AG10803 (cell line): Measurements from ENCODE around the gene KRTAP20-3.

Experiments
- DNase-seq: peaks from one replicate; pipeline ENCODE4 v3.0.0; 2010; ENCODE audit warnings: low read depth
- H3K4me3 ChIP-seq: 2 replicates; pipeline ENCODE4 v1.5.1; 2011; ENCODE audit warnings: mild to moderate bottlenecking, low read length, control low read depth
- CTCF ChIP-seq: conservative IDR thresholded peaks from 2 replicates; pipeline ENCODE4 v1.5.1; 2011; ENCODE audit warnings: mild to moderate bottlenecking, low read length, control low read depth, inconsistent platforms

The KRTAP20-3 gene

GRCh38 chr21:30634906-30635305 is 7.8 kb upstream of the KRTAP20-3 start, which contains the start of gene KRTAP20-2:
TSS of gene KRTAP20-2 (plus strand) at chr21:30635206. CDS start at chr21:30635264, 58 bp downstream.
- H3K4me3 ChIP-seq = no peak within 1 kb of the TSS
- TF ChIP-seq CTCF = no peak
- DNase-seq = no peak

DNA sequence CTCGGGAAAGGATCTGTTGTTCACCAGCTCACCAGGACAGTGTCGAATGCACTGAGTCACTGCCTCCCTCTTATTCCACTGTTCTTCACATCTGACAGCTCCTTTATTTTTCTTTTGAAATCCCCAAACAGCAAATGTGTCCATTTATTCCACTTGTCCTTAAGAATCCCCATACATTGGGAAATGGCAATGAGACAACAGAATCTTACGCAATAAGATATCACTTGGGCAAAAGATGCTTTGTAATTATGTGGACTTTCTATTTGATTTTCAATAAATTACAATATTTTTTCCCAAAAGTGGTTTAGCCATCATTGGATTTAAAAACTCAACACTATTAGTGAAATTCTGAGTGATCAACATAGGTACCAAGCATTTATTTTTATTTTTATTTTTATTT is 4.0 kb upstream of the KRTAP20-3 start:
- no peak for TF ChIP-seq CTCF
- no peak for DNase-seq
- no peak overlapping the region for H3K4me3 ChIP-seq

DNA sequence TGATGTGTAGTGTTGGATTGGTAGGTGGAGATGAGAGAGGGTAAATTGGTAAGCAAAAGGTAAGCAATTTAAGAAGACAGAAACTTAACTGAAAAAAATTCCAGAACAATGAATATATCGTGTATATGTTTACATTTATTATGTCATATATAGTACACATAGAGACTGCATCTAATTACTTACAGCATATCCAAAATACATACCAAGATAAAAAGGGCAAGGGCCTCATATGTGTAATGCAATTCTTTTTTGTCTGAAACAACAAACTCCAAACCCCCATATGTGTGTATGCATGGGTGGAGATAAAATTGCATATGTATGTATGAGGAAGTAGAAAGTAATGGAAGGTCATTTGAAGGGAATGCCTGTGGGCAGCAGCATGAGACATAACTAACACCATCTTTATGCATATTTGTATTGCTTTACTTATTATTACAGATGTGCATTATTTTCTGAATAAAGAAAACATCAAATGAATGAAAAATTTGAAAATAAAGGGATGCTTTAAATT is 4.3 kb downstream of the KRTAP20-3 start:
- H3K4me3 ChIP-seq = no peak overlapping the region
- no peak for TF ChIP-seq CTCF
- DNase-seq = no peak

DNA sequence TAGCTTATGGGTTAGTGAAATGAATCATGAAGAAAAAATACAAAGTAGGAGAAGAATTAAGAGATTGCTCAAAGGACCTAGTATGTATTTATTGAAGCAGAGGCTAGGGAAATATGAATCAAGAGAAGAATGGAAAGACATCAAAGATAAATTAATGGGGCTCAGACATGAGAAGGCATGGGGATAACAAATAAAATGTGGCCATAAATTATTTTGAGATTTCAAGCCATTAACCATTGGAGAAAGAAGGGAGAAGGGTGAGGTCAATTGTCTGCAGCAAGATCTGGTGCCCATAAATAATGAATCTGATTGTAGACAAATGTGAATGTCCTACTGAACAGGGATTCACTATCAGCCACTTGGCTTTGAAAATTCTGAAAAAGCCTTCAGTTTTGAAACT is 10.2 kb downstream of the KRTAP20-3 start:
- H3K4me3 ChIP-seq = no peak overlapping the region
- TF ChIP-seq CTCF = no peak
- DNase-seq = no peak

DNA sequence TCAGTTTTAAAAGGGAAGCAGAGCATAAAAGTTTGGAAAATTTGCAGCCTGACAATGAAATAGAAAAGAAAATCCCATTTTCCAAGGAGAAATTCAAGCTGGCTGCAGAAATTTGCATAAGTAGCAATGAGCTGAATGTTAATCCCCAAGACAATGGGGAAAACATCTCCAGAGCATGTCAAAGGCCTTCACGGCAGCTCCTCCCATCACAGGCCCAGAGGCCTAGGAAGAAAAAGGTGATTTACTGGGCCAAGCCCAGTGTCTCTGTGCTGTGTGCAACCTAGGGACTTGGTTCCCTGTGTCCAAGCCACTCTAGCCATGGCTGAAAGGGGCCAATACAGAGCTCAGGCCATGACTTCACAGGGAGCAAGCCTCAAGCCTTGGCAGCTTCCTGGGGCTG is 26.1 kb downstream of the KRTAP20-3 start:
- TF ChIP-seq CTCF = no peak
- H3K4me3 ChIP-seq = no peak overlapping the region
- no peak for DNase-seq

- no peak overlapping the region for H3K4me3 ChIP-seq
- DNase-seq = no peak
- no peak for TF ChIP-seq CTCF
These were observed 30.5 kb downstream of the KRTAP20-3 start for GRCh38 chr21:30672985-30673650.

GRCh38 chr21:30674312-30674711 is 31.6 kb downstream of the KRTAP20-3 start:
- no peak overlapping the region for H3K4me3 ChIP-seq
- no peak for TF ChIP-seq CTCF
- DNase-seq = no peak
